ENCODE results near the gene ARHGEF10L.

The ARHGEF10L gene

DNA sequence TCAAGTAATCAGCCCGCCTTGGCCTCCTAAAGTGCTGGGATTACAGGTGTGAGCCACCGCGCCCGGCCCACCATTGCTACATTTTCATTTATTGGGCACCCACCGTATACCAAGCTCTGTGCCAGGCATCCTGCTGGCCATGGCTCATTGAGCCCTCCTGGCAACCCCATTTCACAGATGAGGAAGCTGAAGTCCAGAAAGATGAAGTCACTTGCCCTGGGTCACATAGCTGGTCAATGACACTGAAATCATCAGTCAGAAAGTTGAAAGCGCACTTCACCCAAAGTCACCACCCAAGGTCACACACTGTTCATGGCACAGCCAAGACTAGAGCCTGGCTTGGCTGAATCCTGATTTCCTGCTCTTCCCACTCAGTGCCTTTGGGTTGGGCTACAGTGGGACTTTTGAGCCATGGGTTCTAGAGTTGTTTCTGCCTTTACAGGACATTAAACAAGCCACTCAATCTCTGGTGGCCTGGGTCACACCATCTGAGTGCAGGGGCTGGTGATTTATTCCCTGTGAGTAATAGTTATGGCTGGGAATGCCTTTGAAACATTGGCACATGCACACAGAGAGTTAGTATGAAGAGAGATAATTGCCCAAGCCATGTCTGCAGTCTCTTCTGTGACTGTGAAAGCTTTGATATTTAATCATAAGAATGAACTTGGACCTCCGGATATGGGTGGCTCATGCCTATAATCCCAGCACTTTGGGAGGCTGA, 16.0 kb upstream of the ARHGEF10L start:
- FAIRE-seq = peak; percentile 76

DNA sequence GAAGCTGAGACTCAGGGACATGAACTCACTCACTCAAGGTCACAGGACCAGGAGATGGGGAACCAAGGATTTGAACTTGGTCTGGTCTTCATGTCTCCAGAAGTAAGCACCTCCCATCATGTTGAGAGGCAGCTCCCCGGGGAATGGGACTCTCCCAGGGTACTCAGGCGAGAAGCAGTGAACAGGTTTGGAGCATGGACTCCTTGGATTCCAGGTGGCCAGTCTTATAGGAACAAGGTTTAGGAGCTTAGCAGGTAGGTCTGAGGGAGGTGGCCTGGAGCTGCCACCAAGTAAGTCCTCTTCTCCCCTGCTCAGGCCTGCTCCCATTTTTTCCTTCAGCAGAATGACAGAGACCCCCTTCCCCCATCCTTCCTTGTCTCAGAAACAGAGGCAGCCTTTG, 14.9 kb upstream of the ARHGEF10L start:
- FAIRE-seq (no peak), DNase-seq (ENCODE audit: low spot score) (no peak)

More for the DNA sequence above, 16.0 kb upstream of the ARHGEF10L start:
- DNase-seq (ENCODE audit: low spot score) = peak; percentile 85

- DNase-seq (ENCODE audit: low spot score) = peak; percentile 21
- FAIRE-seq = no peak
Observed at GRCh38 chr1:17525996-17526686, 13.4 kb upstream of the ARHGEF10L start.

DNA sequence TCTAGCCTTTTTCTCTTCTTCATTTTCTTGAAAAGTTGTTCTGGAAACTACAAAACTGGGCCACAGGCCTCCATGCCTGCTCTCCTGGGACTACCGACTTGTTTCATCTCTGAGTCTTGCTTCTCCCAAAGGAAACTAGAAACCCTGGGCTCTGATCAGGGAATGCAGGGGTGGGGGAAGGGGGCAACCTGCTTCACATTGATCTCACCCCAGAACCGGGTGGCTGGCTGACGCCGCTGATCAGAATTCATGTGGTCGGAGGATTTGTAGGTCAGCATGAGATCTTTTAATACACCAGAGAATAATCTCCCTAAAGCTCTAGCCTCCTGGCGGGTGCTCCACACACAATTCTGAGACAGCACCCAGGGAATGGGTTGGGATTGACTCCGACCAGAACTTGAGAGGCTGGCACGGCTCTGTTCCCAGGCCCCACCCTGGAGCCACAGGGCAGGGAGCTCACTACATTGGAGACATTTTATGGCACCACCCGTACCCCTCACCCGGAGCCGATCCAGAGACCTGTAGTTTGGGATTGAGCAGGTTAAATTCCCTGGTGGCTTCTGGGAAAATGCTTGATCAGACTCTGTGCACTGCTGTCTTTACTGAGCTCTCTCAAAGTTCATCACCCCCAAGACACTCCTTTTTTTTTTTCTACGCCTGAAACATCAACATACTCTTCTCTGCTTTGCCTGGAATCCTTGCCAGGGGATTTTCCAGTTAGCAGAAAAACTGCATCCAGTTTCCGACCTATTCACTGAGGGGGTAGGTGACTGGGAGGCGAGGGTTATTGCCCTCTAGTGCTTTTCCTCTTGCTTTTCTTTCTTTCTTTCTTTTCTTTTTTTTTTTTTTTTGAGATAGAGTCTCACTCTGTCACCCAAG, 12.2 kb upstream of the ARHGEF10L start:
- FAIRE-seq = no peak
- DNase-seq (ENCODE audit: low spot score) = peak; percentile 45

DNA sequence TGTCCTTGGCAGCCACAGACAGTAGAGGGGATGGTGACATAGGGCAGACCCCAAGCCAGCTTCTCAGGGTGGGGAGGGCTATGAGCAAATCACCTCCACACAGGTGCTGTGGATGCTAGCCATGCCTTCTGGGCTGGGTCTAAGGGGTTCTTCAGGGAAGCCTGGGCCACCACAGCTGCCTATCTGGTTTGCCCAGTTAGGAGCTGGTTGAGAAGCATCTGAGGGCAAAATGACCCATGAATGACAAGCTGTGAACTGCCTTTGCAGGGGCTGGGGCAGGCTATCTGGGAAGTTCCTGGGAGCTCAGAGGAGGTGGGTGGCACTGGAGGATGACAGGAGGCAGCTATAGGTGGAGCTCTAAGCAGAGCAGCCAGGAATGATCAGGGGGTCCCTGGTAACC, 10.1 kb upstream of the ARHGEF10L start:
- DNase-seq (ENCODE audit: low spot score) (no peak), FAIRE-seq (no peak)

DNA sequence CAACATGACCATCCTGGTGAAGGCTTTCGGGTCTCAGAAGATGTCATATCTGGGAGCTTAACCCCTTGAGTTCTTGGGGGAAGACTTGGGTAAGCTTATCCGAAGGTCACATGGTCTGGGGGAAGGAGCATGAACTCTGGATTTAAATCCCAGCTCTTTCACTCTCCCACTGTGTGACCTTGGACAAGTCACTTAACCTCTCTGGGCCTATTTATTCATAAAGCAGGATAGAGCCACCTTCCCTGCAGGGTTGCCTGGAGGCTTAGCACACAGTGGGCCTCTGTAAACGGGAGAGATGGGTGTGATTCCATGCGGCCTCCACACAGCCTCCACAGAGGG, 8.2 kb upstream of the ARHGEF10L start:
- FAIRE-seq (no peak), DNase-seq (ENCODE audit: low spot score) (no peak)

DNA sequence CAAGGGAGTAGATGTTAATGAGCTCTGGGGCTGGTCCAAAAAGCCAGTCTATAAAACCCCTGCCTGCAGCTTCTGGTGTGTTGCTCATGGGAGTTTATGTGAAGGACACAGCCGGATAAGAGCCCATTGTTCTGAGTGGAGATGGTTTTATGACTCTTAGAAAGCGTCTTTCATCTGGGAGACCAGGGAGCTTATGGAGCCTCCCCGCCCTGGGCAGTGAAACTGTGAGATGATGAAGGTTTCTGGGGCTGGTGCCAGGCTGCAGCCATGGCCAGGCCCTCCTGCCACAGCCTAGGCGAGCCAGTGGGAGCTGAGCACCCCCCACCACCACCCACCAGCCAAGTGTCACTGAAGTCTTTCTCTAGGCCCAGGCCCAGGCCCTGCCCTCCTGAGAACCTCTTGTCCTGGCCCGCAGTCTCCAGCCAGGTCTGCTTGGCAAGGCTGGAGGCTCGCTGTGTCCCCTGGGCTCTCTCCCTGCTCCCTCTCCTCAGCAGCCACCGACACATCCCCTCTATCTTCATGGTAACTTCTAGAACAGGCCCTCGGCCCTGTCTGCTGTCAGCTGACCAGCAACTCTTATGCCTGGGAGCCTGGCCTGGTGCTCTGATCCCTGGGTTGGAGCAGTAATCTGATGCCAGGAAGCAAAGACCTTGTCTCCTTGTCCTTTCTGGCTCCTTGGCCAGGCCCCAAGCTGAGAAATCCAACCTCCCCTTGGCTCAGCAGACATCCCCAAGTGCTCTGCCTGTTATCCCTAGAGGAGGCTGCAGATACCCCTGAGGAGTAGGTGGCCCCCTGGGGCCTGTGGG, 7.6 kb upstream of the ARHGEF10L start:
- FAIRE-seq = no peak
- no peak for DNase-seq (ENCODE audit: low spot score)

GRCh38 chr1:17533201-17533600, 6.3 kb upstream of the ARHGEF10L start:
- FAIRE-seq (no peak), DNase-seq (ENCODE audit: low spot score) (no peak)

- FAIRE-seq (no peak), DNase-seq (ENCODE audit: low spot score) (no peak)
Observed at GRCh38 chr1:17535300-17535936, 4.1 kb upstream of the ARHGEF10L start.

DNA sequence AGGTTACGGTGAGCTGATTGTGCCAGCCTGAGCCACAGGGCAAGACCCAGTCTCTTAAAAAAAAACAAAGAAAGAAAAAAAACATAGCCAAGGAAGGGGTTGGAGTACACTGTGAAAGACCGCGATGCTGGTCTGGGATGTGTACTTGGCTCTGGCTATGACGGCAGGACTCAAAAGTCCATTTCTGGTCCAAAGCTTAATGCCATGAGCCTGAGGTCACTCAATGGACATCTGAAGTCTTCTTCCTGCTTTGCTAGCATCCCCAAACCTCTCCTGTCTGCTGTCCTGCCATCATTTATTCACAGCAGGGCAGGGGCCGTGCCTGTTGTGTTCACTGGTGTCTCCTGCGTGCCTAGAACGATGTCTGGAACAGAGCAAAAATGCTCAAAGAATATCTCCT, 1.5 kb upstream of the ARHGEF10L start:
- DNase-seq (ENCODE audit: low spot score) (no peak), FAIRE-seq (no peak)

DNA sequence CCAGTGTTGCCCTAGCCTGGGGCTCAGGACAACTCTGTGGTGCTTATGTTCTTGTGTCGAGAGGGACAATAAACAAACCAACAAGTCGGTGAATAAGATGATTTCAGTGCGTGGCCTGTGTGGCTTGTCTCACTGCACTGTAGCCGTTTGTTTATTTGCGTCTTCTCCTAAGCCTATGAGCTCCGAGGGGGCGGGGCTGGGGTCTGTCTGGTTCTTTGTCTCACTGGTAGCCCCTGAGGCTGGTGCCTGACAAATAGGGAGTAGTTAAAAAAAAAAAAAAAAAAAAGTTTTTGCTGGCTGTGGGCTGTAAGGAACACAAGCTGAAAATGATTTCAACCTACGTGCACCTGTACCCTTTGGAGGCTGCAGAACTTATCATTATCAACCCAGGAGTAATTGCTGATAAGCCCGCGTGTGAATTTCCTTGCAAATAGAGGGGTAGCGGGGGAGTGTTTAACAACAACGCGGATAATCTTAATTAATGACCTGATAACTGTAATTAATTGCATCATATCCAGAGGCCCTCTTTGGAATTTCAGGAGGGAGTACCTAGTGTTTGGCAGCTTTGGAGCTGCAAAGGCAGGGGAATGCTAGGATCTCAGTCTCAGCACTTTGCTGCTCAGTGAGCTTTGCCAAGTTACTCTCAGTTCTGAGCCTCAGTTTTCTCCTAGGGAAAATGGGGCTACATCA, 925 bp upstream of the ARHGEF10L start:
- FAIRE-seq = no peak
- no peak for DNase-seq (ENCODE audit: low spot score)

DNA sequence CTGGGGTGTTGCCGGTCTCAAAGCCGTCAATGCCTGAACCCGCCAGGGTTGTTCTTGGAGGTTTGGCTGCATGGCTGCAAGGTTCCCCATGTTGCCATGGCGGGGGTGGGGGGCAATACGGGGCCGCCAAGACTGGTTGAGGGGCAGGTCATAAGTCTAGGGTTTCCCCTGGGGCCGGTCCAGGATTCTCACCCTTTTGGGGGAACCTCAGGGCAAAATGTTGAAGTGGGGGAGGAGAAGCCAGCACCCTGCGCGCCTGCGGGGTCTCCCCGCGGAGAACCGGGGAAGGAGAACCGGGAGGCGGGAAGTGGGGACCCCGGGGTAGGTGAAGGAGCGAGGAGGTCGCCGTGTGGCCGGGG, 401 bp upstream of the ARHGEF10L start:
- DNase-seq (ENCODE audit: low spot score) = no peak
- FAIRE-seq = no peak

DNA sequence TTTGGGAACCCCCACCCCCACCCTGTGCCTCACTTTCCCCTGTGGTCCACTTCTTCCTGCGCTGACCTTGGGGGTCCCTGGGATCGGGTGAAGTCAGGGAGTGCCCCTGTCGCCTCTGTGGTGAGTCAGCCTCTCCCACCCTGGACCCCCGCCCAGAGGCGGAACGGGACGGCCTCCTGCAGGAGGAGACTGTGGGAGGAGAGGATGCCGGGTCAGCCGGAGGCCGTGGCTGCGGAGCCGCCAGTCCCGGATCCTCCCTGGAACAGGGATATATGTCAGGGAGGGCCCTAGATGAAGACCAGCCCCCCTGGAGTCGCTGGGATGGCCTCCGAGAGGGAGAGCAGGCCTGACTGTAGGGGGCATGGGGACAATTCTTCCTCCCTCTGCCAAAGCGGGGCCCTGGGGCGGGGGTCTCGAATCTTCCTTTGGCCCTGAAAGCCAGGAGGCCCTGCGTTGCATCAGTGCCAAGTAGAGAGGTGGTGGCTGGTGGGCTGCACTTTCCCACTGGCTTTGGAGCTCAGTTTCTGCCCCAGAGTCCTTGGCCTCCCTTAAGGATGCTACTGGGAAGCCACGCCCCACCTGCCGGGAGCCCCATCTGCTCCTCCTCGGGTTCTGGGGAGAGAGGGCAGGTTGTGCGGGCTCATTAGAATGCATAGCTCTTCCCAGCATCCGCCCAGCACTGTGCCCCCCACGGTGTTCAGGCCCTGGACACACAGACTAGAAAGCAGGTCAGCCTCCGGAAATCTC, 930 bp downstream of the ARHGEF10L start:
- FAIRE-seq = no peak
- peak; percentile 44 for DNase-seq (ENCODE audit: low spot score)

- FAIRE-seq (no peak), DNase-seq (ENCODE audit: low spot score) (no peak)
Observed at GRCh38 chr1:17542645-17543044, 3.1 kb downstream of the ARHGEF10L start.

DNA sequence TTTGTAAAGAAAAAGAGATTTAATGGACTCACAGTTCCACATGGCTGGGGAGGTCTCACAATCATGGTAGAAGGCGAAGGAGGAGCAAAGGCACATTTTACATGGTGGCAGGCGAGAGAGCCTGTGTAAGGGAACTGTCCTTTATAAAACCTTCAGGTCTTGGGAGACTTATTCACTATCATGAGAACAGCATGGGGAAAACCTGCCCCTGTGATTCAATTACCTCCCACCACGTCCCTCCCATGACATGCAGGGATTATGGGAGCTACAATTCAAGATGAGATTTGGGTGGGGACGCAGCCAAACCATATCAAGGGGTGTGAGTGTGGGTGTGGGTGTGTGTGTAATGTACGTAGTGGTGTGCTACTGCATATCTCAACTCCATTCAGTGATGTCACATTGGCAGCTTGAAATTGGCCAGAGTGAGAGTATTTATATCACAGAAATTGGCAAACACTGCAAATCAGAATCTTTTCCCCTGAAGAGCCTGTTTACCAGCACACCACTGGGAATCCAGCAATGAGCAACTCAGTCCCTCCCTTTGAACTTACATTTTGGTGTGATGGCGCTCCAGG, 5.4 kb downstream of the ARHGEF10L start:
- DNase-seq (ENCODE audit: low spot score) (no peak), FAIRE-seq (no peak)

DNA sequence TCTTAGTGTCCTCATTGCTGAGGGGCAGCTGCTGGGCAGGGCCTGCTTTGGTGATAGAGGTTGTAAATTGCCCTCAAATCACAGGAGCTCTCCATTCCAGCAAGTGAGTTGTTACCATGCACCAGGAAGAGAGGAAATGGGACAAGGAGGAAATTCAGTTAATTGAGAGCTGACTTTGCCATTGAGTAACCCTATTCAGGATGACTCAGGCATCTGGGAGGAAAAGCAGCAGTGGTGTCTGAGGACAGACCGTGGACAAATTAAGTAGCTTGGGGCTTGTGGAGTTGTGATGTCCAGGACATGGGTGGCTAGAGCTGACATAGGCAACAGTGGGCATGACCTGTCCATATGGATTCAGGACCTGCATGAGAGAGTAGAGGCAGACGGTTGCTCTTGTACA, 5.9 kb downstream of the ARHGEF10L start:
- DNase-seq (ENCODE audit: low spot score) (peak; percentile 57), FAIRE-seq (peak; percentile 83)

GRCh38 chr1:17546946-17547670, 7.6 kb downstream of the ARHGEF10L start:
- FAIRE-seq (no peak), DNase-seq (ENCODE audit: low spot score) (no peak)

DNA sequence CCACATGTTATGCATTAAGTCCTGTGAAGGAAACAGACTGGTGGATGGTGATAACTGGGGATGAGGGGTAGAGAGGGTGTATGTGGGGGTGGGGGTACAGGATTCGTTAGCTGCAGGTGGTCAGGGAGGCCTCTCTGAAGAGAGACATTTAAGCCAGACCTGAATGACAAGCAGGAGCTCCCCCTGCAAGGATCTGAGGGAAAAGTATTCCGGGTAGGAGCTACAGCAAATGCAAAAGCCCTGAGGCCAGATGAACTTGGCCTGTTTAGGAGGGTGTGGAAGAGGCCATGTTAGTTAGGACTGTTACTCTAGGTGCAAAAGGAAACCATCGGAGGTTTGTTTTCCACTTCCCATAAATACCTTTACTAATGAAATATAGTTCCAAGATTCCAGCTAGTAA, 9.9 kb downstream of the ARHGEF10L start:
- DNase-seq (ENCODE audit: low spot score) (no peak), FAIRE-seq (no peak)

All from RCC 7860 (cell line).